H9 (cell line): ENCODE measurements around the gene IQCE. TPM values are rescaled to one million over a fixed set of nuclear protein-coding genes. Genes with fewer than 3 reads are reported as not detected.

Source experiments
- DNase-seq: peaks from one replicate; pipeline ENCODE4 v3.0.0-alpha.2; 2017
- H2AFZ ChIP-seq: one replicate; pipeline ENCODE4 v1.6.1; 2013; ENCODE audit warnings: mild to moderate bottlenecking, low read length, control low read depth, moderate library complexity
- H2AK5ac ChIP-seq: 2 replicates; pipeline ENCODE4 v1.6.1; 2013; ENCODE audit warnings: low read length, control low read depth, mixed read lengths; ENCODE audit not compliant: insufficient read length
- H2BK120ac ChIP-seq: one replicate; pipeline ENCODE4 v1.6.1; 2013; ENCODE audit warnings: low read depth, mild to moderate bottlenecking, low read length, control low read depth, inconsistent platforms; ENCODE audit not compliant: poor library complexity, severe bottlenecking
- H2BK12ac ChIP-seq: 2 replicates; pipeline ENCODE4 v1.6.1; 2013; ENCODE audit warnings: low read length, control low read depth, mixed read lengths, low read depth; ENCODE audit not compliant: insufficient read length
- H2BK15ac ChIP-seq: 2 replicates; pipeline ENCODE4 v1.6.1; 2013; ENCODE audit warnings: low read depth, low read length, control low read depth
- H2BK20ac ChIP-seq: one replicate; pipeline ENCODE4 v1.6.1; 2013; ENCODE audit warnings: low read depth, mild to moderate bottlenecking, low read length, control low read depth, inconsistent platforms; ENCODE audit not compliant: poor library complexity, severe bottlenecking
- H2BK5ac ChIP-seq: 2 replicates; pipeline ENCODE4 v1.6.1; 2013; ENCODE audit warnings: low read length, control low read depth, mixed read lengths; ENCODE audit not compliant: insufficient read length
- H3K14ac ChIP-seq: 2 replicates; pipeline ENCODE4 v1.6.1; 2013; ENCODE audit warnings: low read length, control low read depth; ENCODE audit not compliant: insufficient read depth
- H3K18ac ChIP-seq: 2 replicates; pipeline ENCODE4 v1.6.1; 2013; ENCODE audit warnings: low read depth, mild to moderate bottlenecking, mixed read lengths, low read length, control low read depth; ENCODE audit not compliant: insufficient read length
- H3K23ac ChIP-seq: 2 replicates; pipeline ENCODE4 v1.6.1; 2013; ENCODE audit warnings: low read length, control low read depth, mixed read lengths, low read depth; ENCODE audit not compliant: insufficient read length
- H3K23me2 ChIP-seq: 2 replicates; pipeline ENCODE4 v1.6.1; 2013; ENCODE audit warnings: low read depth, mild to moderate bottlenecking, mixed read lengths, low read length, control low read depth; ENCODE audit not compliant: insufficient read length, poor library complexity, severe bottlenecking
- H3K27ac ChIP-seq: 2 replicates; pipeline ENCODE4 v1.5.1; 2013; ENCODE audit warnings: low read length, control low read depth, mixed read lengths, low read depth; ENCODE audit not compliant: insufficient read length
- H3K27me3 ChIP-seq: 2 replicates; pipeline ENCODE4 v1.6.1; 2013; ENCODE audit warnings: low read length, control low read depth, inconsistent platforms; ENCODE audit not compliant: insufficient read depth
- H3K4ac ChIP-seq: 2 replicates; pipeline ENCODE4 v1.6.1; 2013; ENCODE audit warnings: low read depth, mild to moderate bottlenecking, control low read depth, inconsistent platforms, low read length, moderate library complexity
- H3K4me1 ChIP-seq: 2 replicates; pipeline ENCODE4 v1.6.1; 2013; ENCODE audit warnings: low read length, control low read depth, inconsistent platforms; ENCODE audit not compliant: insufficient read depth
- H3K4me2 ChIP-seq: 2 replicates; pipeline ENCODE4 v1.6.1; 2013; ENCODE audit warnings: low read length, control low read depth, mixed read lengths; ENCODE audit not compliant: insufficient read length, insufficient read depth
- H3K56ac ChIP-seq: 2 replicates; pipeline ENCODE4 v1.6.1; 2013; ENCODE audit warnings: low read depth, mild to moderate bottlenecking, mixed read lengths, low read length, control low read depth; ENCODE audit not compliant: insufficient read length
- H3K79me1 ChIP-seq: 2 replicates; pipeline ENCODE4 v1.6.1; 2013; ENCODE audit warnings: low read depth, mild to moderate bottlenecking, moderate library complexity, low read length, control low read depth, inconsistent platforms; ENCODE audit not compliant: insufficient read depth, poor library complexity, severe bottlenecking
- H3K79me2 ChIP-seq: 2 replicates; pipeline ENCODE4 v1.6.1; 2013; ENCODE audit warnings: low read length, control low read depth, inconsistent platforms; ENCODE audit not compliant: insufficient read depth
- H3K9ac ChIP-seq: 2 replicates; pipeline ENCODE4 v1.6.1; 2013; ENCODE audit warnings: low read length, control low read depth, mixed read lengths; ENCODE audit not compliant: insufficient read length; ENCODE audit errors: extremely low read depth
- H3K9me3 ChIP-seq: one replicate; pipeline ENCODE4 v1.6.1; 2013; ENCODE audit warnings: low read depth, low read length, inconsistent platforms; ENCODE audit not compliant: control insufficient read depth
- H3T11ph ChIP-seq: one replicate; pipeline ENCODE4 v1.6.1; 2013; ENCODE audit warnings: mild to moderate bottlenecking, low read length, control low read depth, inconsistent platforms
- H4K20me1 ChIP-seq: one replicate; pipeline ENCODE4 v1.6.1; 2013; ENCODE audit not compliant: control insufficient read depth, insufficient read length, insufficient read depth
- H4K5ac ChIP-seq: 2 replicates; pipeline ENCODE4 v1.6.1; 2013; ENCODE audit warnings: low read depth, mild to moderate bottlenecking, mixed read lengths, low read length, control low read depth; ENCODE audit not compliant: insufficient read length
- H4K8ac ChIP-seq: replicated peaks from 2 replicates; pipeline ENCODE4 v1.6.1; 2013; ENCODE audit warnings: low read length, control low read depth, mixed read lengths, low read depth; ENCODE audit not compliant: insufficient read length
- H4K91ac ChIP-seq: 2 replicates; pipeline ENCODE4 v1.6.1; 2013; ENCODE audit warnings: low read depth, mild to moderate bottlenecking, moderate library complexity, mixed read lengths, low read length, control low read depth; ENCODE audit not compliant: insufficient read length
- H3K27ac Mint-ChIP-seq, 3 experiments: 2 replicates in 2 of 3; 3 replicates in 1 of 3; pipeline ENCODE4 v1.8.0; 2020 to 2021; ENCODE audit warnings: mixed read lengths in 3 of 3, mild to moderate bottlenecking in 1 of 3, moderate library complexity in 1 of 3
- H3K27me3 Mint-ChIP-seq: 2 replicates; pipeline ENCODE4 v1.8.0; 2021; ENCODE audit warnings: low read depth, mild to moderate bottlenecking, moderate library complexity, mixed read lengths
- H3K36me3 Mint-ChIP-seq, 3 experiments: 2 replicates in 2 of 3; 3 replicates in 1 of 3; pipeline ENCODE4 v1.8.0; 2020 to 2021; ENCODE audit warnings: low read depth in 3 of 3, mixed read lengths in 3 of 3; ENCODE audit not compliant: insufficient read depth in 1 of 3
- H3K4me1 Mint-ChIP-seq, 2 experiments: 2 replicates each; pipeline ENCODE4 v1.8.0; 2020; ENCODE audit warnings: mixed read lengths in 2 of 2
- H3K4me3 Mint-ChIP-seq, 2 experiments: 2 replicates in 1 of 2; 3 replicates in 1 of 2; pipeline ENCODE4 v1.8.0; 2020 to 2021; ENCODE audit warnings: mild to moderate bottlenecking in 2 of 2, mixed read lengths in 2 of 2, moderate library complexity in 1 of 2
- H3K9me3 Mint-ChIP-seq, 2 experiments: 2 replicates in 1 of 2; 3 replicates in 1 of 2; pipeline ENCODE4 v1.8.0; 2020; ENCODE audit warnings: mild to moderate bottlenecking in 2 of 2, mixed read lengths in 2 of 2, moderate library complexity in 1 of 2
- WGBS: extraction: QIAGEN DNeasy Blood & Tissue Kit; methylation state at CpG from one replicate; pipeline ENCODE4 v1.1.7; 2013; ENCODE audit warnings: missing lambda C conversion rate, low lambda C conversion rate, mixed read lengths; ENCODE audit not compliant: insufficient read length; ENCODE audit errors: extremely low coverage; 5-methylcytosine and 5-hydroxymethylcytosine counted together
- total RNA-seq: library from RNA; stranded (reverse); gene quantifications from 2 replicates; pipeline ENCODE4 v1.2.1, GENCODE V29; 2021
- TF ChIP-seq, protein P1 (sequence below): fragments of 200-600 bp; sonication (generic); conservative IDR thresholded peaks from 3 replicates; pipeline ENCODE4 v1.8.0; 2021; ENCODE audit warnings: antibody characterized with exemption, mild to moderate bottlenecking

Gene IQCE
- total RNA-seq, 1 experiment from 2014 or later = 7.0 TPM

DNA sequence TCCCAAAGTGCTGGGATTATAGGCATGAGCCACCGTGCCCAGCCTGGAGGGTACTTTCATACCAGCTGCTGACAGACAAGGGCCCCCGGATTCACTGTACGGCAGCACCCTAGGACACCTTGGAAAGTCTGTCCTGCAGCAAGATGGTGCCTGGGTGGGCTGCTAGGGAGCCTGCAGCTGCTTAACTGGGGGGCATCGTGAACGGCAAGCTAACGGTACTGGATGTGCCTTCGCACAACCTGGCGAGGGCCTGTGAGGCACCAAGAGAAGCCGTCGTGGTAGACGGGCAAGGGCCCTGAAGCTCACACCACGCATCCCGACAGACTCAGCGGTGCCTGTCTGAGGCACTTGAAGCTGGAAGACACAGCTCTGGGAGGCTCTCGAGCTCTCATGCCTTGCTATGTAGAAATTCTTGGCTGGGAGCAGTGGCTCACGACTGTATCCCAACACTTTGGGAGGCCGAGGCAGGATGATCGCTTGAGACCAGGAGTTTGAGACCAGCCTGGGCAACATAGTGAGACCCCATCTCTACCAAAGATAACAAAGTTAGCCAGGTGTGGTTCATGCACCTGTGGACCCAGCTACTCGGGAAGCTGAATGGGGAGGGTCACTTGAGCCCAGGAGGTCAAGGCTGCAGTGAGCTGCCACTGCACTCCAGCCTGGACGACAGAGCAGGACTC lies 12.9 kb upstream of the IQCE start:
- Mint-ChIP-seq H3K4me3 (no peak overlapping the region), H3K4me1 (no peaks in the 10 kb centered on the region), H3K27ac (no peak overlapping the region), H3K36me3 (peaks cover 15 to 66% (median 61%) of the 10 kb centered on the region in 3 experiments), H3K9me3 (no peaks in the 10 kb centered on the region), H3K27me3 (no peaks in the 10 kb centered on the region)
- Histone ChIP-seq H2BK5ac (no peak overlapping the region), H3K23ac (no peak overlapping the region), H2BK20ac (no peak overlapping the region), H3K4ac (no peak overlapping the region), H3K14ac (no peak overlapping the region), H2BK120ac (no peak overlapping the region), H4K91ac (no peak overlapping the region), H3K4me2 (no peak overlapping the region), H3K9me3 (no peaks in the 10 kb centered on the region), H4K8ac (no peak overlapping the region), H2AFZ (no peak overlapping the region), H4K20me1 (no peaks in the 10 kb centered on the region), H3K27ac (no peak overlapping the region), H3K79me1 (no peaks in the 10 kb centered on the region), H3K18ac (no peak overlapping the region), H2AK5ac (no peak overlapping the region), H3K4me1 (no peaks in the 10 kb centered on the region), H3K79me2 (no peaks in the 10 kb centered on the region), H4K5ac (no peak overlapping the region), H3K23me2 (no peaks in the 10 kb centered on the region), H3K56ac (no peak overlapping the region), H2BK15ac (no peak overlapping the region), H3K9ac (no peak overlapping the region), H2BK12ac (no peak overlapping the region), H3K27me3 (no peaks in the 10 kb centered on the region), H3T11ph (no peak overlapping the region)
- TF ChIP-seq, protein P1, sequence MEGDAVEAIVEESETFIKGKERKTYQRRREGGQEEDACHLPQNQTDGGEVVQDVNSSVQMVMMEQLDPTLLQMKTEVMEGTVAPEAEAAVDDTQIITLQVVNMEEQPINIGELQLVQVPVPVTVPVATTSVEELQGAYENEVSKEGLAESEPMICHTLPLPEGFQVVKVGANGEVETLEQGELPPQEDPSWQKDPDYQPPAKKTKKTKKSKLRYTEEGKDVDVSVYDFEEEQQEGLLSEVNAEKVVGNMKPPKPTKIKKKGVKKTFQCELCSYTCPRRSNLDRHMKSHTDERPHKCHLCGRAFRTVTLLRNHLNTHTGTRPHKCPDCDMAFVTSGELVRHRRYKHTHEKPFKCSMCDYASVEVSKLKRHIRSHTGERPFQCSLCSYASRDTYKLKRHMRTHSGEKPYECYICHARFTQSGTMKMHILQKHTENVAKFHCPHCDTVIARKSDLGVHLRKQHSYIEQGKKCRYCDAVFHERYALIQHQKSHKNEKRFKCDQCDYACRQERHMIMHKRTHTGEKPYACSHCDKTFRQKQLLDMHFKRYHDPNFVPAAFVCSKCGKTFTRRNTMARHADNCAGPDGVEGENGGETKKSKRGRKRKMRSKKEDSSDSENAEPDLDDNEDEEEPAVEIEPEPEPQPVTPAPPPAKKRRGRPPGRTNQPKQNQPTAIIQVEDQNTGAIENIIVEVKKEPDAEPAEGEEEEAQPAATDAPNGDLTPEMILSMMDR = no peak
- no peak for DNase-seq
- no CpG with 5 or more reads among the region's 20 CpGs for WGBS
